ENCODE results near the gene GTPBP4. TPM values are rescaled to one million over a fixed set of nuclear protein-coding genes. Genes with fewer than 3 reads are reported as not detected.

The GTPBP4 gene
- 27.8 TPM for total RNA-seq
- long read RNA-seq, full-length matches to known transcripts: 27 of 43 reads
- long read RNA-seq, partial matches to known transcripts: 13 of 43 reads
- long read RNA-seq, other reads (novel, unspliced or antisense): 3 of 43 reads

- intact Hi-C loops (cut with micrococcal nuclease): loop anchor here (5.0 kb wide), 1 partner anchor 64 kb away; no protein-coding TSS in a partner anchor
- peak; percentile 99 for DNase-seq
- ATAC-seq: peak; percentile 99
Observed at GRCh38 chr10:987870-988666, at the start of gene GTPBP4. Gene GTPBP4, plus strand, starts transcription at chr10:988434. Its CDS starts 46 bp downstream, at chr10:988480.

- ATAC-seq (no peak), DNase-seq (no peak)
- intact Hi-C loops (cut with micrococcal nuclease): no loop called here
Observed at GRCh38 chr10:938941-939678, 49.1 kb upstream of the GTPBP4 start.

- intact Hi-C loops (cut with micrococcal nuclease): no loop called here
- ATAC-seq: no peak
- no peak for DNase-seq
Observed at GRCh38 chr10:943334-944033, 44.8 kb upstream of the GTPBP4 start.

- intact Hi-C loops (cut with micrococcal nuclease): no loop called here
- DNase-seq: peak; percentile 77
- peak; percentile 76 for ATAC-seq
Observed at GRCh38 chr10:944034-944831, 44.0 kb upstream of the GTPBP4 start.

DNA sequence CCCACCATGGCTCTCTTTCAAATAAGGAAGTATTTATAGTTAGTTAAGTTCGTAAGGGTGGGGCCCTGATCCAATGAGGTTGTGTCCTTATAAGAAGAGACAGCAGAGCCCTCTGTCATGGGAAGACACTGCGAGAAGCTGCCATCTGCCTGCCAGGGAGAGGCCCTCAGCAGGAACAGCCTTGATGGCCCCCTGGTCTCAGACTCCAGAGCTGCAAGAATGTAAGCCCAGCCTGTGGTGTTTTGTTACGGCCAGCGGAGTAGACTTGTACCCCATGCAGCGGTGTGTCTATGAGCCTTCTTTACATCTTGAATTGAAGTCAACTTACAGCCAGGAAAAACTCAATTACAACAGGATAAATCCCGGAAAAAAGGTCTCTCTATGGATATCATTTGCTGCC is 42.5 kb upstream of the GTPBP4 start:
- intact Hi-C loops (cut with micrococcal nuclease): no loop called here
- ATAC-seq (no peak), DNase-seq (no peak)

- no peak for ATAC-seq
- DNase-seq: no peak
- intact Hi-C loops (cut with micrococcal nuclease): no loop called here
Observed at GRCh38 chr10:947051-947450, 41.2 kb upstream of the GTPBP4 start.

DNA sequence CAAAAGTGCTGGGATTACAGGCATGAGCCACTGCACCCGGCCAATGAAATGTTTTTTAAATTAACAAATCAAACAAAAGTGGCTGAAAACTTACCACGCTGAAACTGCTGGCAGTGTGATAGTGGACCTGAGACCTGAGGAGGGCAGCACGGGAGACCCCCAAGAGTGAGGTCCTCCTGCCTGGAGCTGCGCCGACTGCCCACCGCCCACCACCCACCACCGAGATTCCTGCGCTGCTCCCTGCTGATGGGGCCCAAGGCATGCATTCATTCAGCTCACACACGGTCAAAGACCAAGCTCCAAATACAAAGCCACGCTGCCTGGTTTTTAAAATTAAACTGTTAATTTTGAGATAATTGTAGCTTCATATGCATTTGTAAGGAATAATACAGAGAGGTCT is 40.4 kb upstream of the GTPBP4 start:
- DNase-seq (no peak), ATAC-seq (no peak)
- intact Hi-C loops (cut with micrococcal nuclease): no loop called here

- intact Hi-C loops (cut with micrococcal nuclease): no loop called here
- DNase-seq (no peak), ATAC-seq (no peak)
Observed at GRCh38 chr10:948347-948746, 39.9 kb upstream of the GTPBP4 start.

GRCh38 chr10:949446-949845 is 38.8 kb upstream of the GTPBP4 start:
- no peak for DNase-seq
- intact Hi-C loops (cut with micrococcal nuclease): no loop called here
- no peak for ATAC-seq

DNA sequence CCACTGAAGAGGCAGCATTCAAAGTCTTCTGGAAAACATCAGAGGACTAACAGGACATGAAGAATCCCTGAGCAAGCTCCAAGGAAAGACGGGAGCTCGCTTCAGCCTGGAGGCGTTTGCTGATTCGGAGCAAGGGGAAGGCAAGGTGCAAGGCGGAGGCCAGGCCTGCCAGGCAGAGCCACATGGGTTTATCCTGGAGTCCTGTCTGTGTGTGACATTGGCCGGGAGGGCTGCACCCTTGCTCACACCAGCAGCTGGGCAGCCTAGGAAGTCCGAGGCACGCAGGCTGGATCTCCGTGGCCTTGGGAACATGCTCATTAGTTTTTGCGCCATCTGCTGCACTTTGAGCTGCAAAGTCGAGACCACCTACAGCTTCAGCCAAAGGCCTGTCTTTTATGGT is 34.4 kb upstream of the GTPBP4 start:
- intact Hi-C loops (cut with micrococcal nuclease): no loop called here
- DNase-seq (no peak), ATAC-seq (no peak)

DNA sequence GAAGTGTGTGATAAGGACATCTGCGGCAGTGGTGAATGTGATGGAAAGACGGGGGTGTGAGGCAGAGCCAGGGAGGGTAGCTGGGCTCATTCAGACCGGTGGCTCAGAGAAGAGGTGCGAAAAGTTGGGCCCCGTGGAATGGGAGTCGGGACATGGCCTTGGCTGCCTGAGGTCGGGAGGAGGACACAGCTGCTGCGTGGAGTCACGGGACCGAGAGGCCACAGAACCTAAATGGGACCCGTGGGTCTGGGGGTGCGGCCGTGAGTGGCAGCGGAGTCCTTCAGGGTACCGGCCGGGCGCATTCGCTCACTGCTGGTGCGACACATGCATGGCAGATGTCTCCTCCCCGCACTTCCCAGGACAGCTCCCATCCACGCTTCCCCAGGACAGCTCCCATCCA is 33.8 kb upstream of the GTPBP4 start:
- intact Hi-C loops (cut with micrococcal nuclease): no loop called here
- no peak for DNase-seq
- no peak for ATAC-seq

DNA sequence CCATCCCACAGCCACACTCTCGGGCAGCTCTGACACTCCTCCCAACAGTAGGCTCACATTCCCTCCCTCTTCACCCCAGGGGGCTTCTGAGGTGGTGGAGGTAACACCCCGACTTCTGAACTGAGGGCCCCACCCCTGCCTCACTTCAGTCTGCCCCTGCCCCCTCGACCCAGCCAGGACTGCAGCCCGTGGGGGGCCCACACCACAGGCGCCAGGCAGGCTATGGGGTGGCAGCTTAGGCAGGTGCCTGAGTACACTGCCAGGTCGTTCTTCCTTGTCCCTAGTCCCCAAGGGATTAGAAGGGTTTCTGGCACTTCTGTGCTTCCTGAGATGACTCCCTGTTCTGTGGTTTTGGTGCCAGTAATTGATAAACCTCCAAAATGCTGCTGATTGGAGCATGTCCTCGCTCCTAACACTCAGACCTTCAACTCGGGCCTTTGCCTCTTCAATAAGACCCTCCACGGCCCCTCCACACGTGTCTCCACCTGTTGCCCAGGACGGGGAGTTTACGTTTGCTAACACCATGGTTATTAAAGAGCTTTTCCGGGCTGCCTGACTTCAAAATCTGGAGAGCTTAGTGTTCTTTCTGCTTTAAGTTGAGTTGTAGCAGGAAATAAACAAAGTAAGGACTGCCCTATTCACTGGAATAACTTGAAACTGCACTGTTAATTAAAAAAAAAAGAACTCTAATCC is 33.0 kb upstream of the GTPBP4 start:
- intact Hi-C loops (cut with micrococcal nuclease): no loop called here
- DNase-seq (no peak), ATAC-seq (no peak)

GRCh38 chr10:955820-956217 is 32.4 kb upstream of the GTPBP4 start:
- ATAC-seq (no peak), DNase-seq (no peak)
- intact Hi-C loops (cut with micrococcal nuclease): no loop called here

- intact Hi-C loops (cut with micrococcal nuclease): no loop called here
- DNase-seq (no peak), ATAC-seq (no peak)
Observed at GRCh38 chr10:958106-958505, 30.1 kb upstream of the GTPBP4 start.

DNA sequence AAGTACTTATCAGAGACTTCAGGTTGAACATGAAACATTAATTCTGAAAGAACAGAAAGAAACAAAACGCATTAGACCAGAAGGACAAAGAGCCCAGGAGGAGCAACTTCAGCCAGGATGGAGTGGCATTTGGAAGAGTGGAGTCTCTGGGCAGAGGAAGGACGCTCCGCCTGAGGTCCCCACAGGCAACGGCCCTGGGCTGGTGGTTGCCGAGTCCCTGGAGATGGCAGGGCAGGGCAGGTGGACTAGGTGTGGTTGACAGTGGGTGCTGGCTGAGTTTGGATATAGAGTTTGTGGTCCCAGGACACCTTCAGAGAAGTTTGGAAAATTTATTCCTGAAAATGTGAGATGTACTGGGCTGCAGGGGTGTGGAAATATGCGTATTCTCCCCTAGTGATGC is 29.4 kb upstream of the GTPBP4 start:
- intact Hi-C loops (cut with micrococcal nuclease): no loop called here
- ATAC-seq (no peak), DNase-seq (no peak)

- DNase-seq (no peak), ATAC-seq (no peak)
- intact Hi-C loops (cut with micrococcal nuclease): no loop called here
Observed at GRCh38 chr10:962342-962741, 25.9 kb upstream of the GTPBP4 start.

- intact Hi-C loops (cut with micrococcal nuclease): no loop called here
- ATAC-seq (no peak), DNase-seq (no peak)
Observed at GRCh38 chr10:963186-963585, 25.0 kb upstream of the GTPBP4 start.

DNA sequence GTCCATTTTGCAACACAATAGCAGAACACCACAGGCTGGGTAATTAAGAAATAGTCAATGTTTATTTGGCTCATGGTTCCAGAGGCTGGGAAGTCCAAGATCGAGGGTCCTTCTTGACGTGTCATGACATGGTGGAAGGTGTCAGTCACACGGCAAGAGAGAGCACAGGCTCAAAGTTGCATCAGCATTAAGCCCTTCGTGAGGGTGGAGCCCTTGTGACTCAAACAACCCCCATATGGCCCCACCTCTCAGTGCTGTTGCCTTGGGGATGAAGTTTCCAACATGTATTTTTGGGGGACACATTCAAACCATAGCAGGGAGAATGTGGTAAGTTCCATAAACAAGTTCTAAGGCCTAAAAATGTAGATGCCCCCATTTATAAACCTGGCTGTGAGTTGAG is 24.6 kb upstream of the GTPBP4 start:
- intact Hi-C loops (cut with micrococcal nuclease): no loop called here
- ATAC-seq (no peak), DNase-seq (no peak)
